CD4-positive, alpha-beta T cell treated with Interleukin-6 for 4 hours (primary cell): Measurements from ENCODE around the gene LRRC4.

Source experiments
- DNase-seq: peaks from one replicate; pipeline ENCODE4 v3.0.0-alpha.2; 2020; ENCODE audit warnings: mixed read lengths

The LRRC4 gene

GRCh38 chr7:128030654-128031611, at the start of gene LRRC4:
Gene LRRC4 (minus strand): TSS chr7:128031437. CDS start chr7:128030640, 797 bp downstream.
- DNase-seq, result peak; percentile 26

GRCh38 chr7:128080169-128080568, 48.9 kb upstream of the LRRC4 start:
- DNase-seq, result no peak

- no peak for DNase-seq
Observed at GRCh38 chr7:128078309-128078708, 47.1 kb upstream of the LRRC4 start.

GRCh38 chr7:128076796-128077271, 45.6 kb upstream of the LRRC4 start:
- no peak for DNase-seq

- DNase-seq, result no peak
Observed at GRCh38 chr7:128076196-128076795, 45.1 kb upstream of the LRRC4 start.

- DNase-seq, result no peak
Observed at GRCh38 chr7:128075242-128076095, 44.2 kb upstream of the LRRC4 start.

GRCh38 chr7:128074736-128075135, 43.5 kb upstream of the LRRC4 start:
- DNase-seq, result no peak

- no peak for DNase-seq
Observed at GRCh38 chr7:128074336-128074735, 43.1 kb upstream of the LRRC4 start.

- DNase-seq, result no peak
Observed at GRCh38 chr7:128073671-128074310, 42.6 kb upstream of the LRRC4 start.

- DNase-seq, result no peak
Observed at GRCh38 chr7:128071801-128072200, 40.6 kb upstream of the LRRC4 start.

GRCh38 chr7:128071376-128071775, 40.1 kb upstream of the LRRC4 start:
- DNase-seq, result no peak

- DNase-seq, result no peak
Observed at GRCh38 chr7:128069373-128070364, 38.4 kb upstream of the LRRC4 start.

GRCh38 chr7:128068785-128069184, 37.5 kb upstream of the LRRC4 start:
- no peak for DNase-seq

GRCh38 chr7:128067983-128068382, 36.7 kb upstream of the LRRC4 start:
- DNase-seq, result no peak

- no peak for DNase-seq
Observed at GRCh38 chr7:128066858-128067257, 35.6 kb upstream of the LRRC4 start.

GRCh38 chr7:128066395-128066794, 35.2 kb upstream of the LRRC4 start:
- DNase-seq, result no peak

- no peak for DNase-seq
Observed at GRCh38 chr7:128065872-128066271, 34.6 kb upstream of the LRRC4 start.

GRCh38 chr7:128063088-128063487, 31.9 kb upstream of the LRRC4 start:
- DNase-seq, result no peak

GRCh38 chr7:128060018-128060417, 28.8 kb upstream of the LRRC4 start:
- no peak for DNase-seq

- DNase-seq, result peak; percentile 39
Observed at GRCh38 chr7:128059143-128059988, 28.1 kb upstream of the LRRC4 start.
